ENCODE measurements around the gene CORT. TPM values are rescaled to one million over a fixed set of nuclear protein-coding genes. Genes with fewer than 3 reads are reported as not detected.

The CORT gene
- total and polyA plus RNA-seq, 2 donors (not counting 3 experiments of a cell fraction or from before 2014, with no cell fraction given), result 0.11 TPM; not detected in 1

GRCh38 chr1:10498231-10498630 is 48.4 kb downstream of the CORT start:
- H4K20me1 ChIP-seq (replicated peaks; ENCODE audit: control insufficient read depth, extremely low read depth, insufficient read depth, low read length), result no peaks in the 10 kb centered on the region
- no peak overlapping the region for H3K27ac ChIP-seq (ENCODE audit: insufficient read depth, low read depth, low read length)
- H2AFZ ChIP-seq (ENCODE audit: low read depth, low read length), result no peak overlapping the region
- no peak for FAIRE-seq
- TF ChIP-seq POLR2A (IDR thresholded peaks at IDR 0.05; ENCODE audit: low read depth, low read length) (no peak), MYC (IDR thresholded peaks at IDR 0.05; ENCODE audit: low read depth, low read length) (no peak), MAX (IDR thresholded peaks at IDR 0.05; ENCODE audit: insufficient read depth, insufficient read length) (no peak), GATA2 (IDR thresholded peaks at IDR 0.05; ENCODE audit: insufficient read depth, insufficient read length, low read depth, low read length) (no peak), CTCF (IDR thresholded peaks at IDR 0.05; ENCODE audit: extremely low read depth in 1 of 2, insufficient read depth in 1 of 2, low read depth in 1 of 2, low read length in 2 of 2) (no peak), JUN (IDR thresholded peaks at IDR 0.05; ENCODE audit: borderline replicate concordance, insufficient read depth, insufficient read length, low read depth) (no peak), FOS (IDR thresholded peaks at IDR 0.05; ENCODE audit: borderline replicate concordance, insufficient read depth, low read length) (no peak), POLR2AphosphoS5 (IDR thresholded peaks at IDR 0.05; ENCODE audit: insufficient read depth, low read depth, low read length) (no peak), EZH2 (IDR thresholded peaks at IDR 0.05; ENCODE audit: borderline replicate concordance, low read depth, low read length, severe bottlenecking) (no peak)
- H3K4me1 ChIP-seq (ENCODE audit: control insufficient read depth, extremely low read depth, insufficient read depth, low read length), result peaks cover 5% of the 10 kb centered on the region
- no peak for DNase-seq (ENCODE audit: low read depth, low spot score)
- H3K27me3 ChIP-seq (ENCODE audit: control insufficient read depth in 2 of 2, insufficient read depth in 2 of 2, low read length in 2 of 2), result no peaks in the 10 kb centered on the region
- H3K4me2 ChIP-seq (ENCODE audit: insufficient read depth, low read length), result no peak overlapping the region
- dilution Hi-C loops (cut with MboI; ENCODE audit: extremely low pct_ligation_motif_present, low sequenced_read_pairs) (no loop called here), intact Hi-C loops (cut with micrococcal nuclease) (no loop called here)
- POLR2A ChIA-PET, result no interaction called here
- no TSS peak for BruUV-seq (replicated peaks)
- peaks cover 0 to 3% of the 10 kb centered on the region in 2 experiments for H3K36me3 ChIP-seq (ENCODE audit: control insufficient read depth in 2 of 2, extremely low read depth in 1 of 2, insufficient read depth in 2 of 2, low read length in 2 of 2)
- H3K4me3 ChIP-seq (replicated peaks in 1 of 3; ENCODE audit: insufficient read depth in 1 of 3, low read depth in 1 of 3, low read length in 3 of 3), result no peak overlapping the region
- no peaks in the 10 kb centered on the region for H3K9me1 ChIP-seq (replicated peaks; ENCODE audit: control insufficient read depth, extremely low read depth, insufficient read depth, low read length)
- no peak overlapping the region for H3K9ac ChIP-seq (replicated peaks; ENCODE audit: extremely low read depth, insufficient read depth, low read length)
- CTCF ChIA-PET, result interaction anchor here (0.9 to 3.2 kb wide), 4 partner anchors 9 to 369 kb away, joined by 3 to 17 read pairs (median 4); no protein-coding TSS in a partner anchor
- H3K9me3 ChIP-seq (replicated peaks; ENCODE audit: control insufficient read depth, insufficient read depth, low read length), result no peaks in the 10 kb centered on the region
- peaks cover 29% of the 10 kb centered on the region for H3K79me2 ChIP-seq (ENCODE audit: control insufficient read depth, insufficient read depth, low read length)

Other genes with a start within 250 kb of the CORT start
- 46.6 and 58.6 TPM in 2 replicates for gene KIF1B, start 239.5 kb upstream of the CORT start, total RNA-seq
- gene KIF1B, start 239.5 kb upstream of the CORT start, polyA plus RNA-seq, result 14.8 and 15.5 TPM in 2 replicates
- 303 and 307 TPM in 2 replicates for gene PGD, start 51.0 kb upstream of the CORT start, total RNA-seq
- 189 and 196 TPM in 2 replicates for gene PGD, start 51.0 kb upstream of the CORT start, polyA plus RNA-seq
- 16.2 and 17.0 TPM in 2 replicates for gene CENPS, start 19.6 kb upstream of the CORT start, total RNA-seq
- gene CENPS, start 19.6 kb upstream of the CORT start, polyA plus RNA-seq, result 8.7 and 10.2 TPM in 2 replicates
- gene DFFA, start 22.5 kb downstream of the CORT start, total RNA-seq, result 44.5 and 45.9 TPM in 2 replicates
- gene DFFA, start 22.5 kb downstream of the CORT start, polyA plus RNA-seq, result 21.0 and 30.0 TPM in 2 replicates
- gene PEX14, start 24.9 kb downstream of the CORT start, total RNA-seq, result 22.8 and 26.5 TPM in 2 replicates
- 19.5 and 20.1 TPM in 2 replicates for gene PEX14, start 24.9 kb downstream of the CORT start, polyA plus RNA-seq

Measured in endothelial cell of umbilical vein (primary cell).